Limb (tissue), 2 donors: ENCODE data around the gene TRMT44.
A peak's percentile ranks its signal among the peaks of the same experiment; 100 is the strongest.

Experiments
- DNase-seq, 2 donors: peaks; one replicate each; pipeline ENCODE4 v3.0.0-alpha.2; 2016; ENCODE audit errors: extremely low spot score in 2 of 2

Gene TRMT44

DNA sequence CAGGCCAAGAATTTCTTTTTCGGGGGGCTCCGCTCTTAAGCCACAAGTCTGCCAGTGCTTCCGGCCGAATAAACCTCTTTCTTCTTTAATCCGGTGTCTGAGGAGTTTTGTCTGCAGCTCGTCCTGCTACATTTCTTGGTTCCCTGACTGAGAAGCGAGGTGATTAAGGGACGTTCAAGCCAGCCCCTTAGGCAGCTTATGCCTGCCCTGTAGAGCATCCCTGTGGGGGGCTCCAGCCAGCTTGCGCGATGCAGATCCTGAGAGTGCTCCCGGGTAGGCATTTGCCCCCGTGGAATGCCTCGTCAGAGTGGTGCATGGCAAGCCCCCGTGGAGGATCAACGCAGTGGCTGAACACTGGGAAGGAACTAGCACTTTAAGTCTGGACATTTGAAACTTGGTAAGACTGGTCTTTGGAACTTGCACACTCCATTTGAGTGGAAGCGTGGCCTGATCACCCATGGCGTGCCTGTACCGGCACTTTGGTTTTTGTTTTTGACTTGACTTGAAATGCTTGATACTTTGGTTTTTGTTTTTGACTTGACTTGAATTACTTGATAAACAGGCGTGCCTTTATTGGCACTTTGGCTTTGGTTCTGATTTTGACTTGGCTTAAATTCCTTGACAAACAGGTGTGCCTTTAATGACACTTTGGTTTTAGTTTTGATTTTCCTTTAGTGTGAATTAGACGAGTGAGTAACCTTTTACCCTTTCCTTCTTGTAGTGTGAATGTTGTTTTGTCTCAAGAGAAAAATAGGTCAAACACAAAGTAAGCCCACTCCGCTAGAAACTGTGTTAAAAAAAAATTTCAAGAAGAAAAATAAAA, 6.1 kb upstream of the TRMT44 start:
- no peak for DNase-seq

DNA sequence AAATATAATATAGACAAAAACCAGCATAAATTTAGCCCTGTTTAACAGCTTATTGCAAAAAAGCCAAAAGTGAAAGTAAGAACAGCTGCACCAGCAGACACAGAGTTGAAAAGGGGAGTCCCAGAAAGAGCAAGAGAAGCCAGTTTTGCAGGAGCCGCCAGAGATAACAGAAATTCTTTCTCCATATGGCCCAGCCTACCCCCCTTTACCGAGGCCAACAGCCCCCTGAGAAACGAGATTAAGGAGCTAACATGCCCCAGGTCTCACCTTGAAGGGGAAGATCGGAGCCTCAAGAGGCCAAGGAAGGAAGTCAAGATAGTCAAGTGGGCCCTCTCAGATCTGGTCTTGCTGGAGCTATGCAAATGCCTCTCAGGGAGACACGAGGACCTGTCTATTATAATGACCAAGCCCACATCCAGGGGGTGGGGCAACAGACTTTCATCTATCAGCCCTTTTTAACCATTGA, 4.9 kb upstream of the TRMT44 start:
- no peak for DNase-seq

DNA sequence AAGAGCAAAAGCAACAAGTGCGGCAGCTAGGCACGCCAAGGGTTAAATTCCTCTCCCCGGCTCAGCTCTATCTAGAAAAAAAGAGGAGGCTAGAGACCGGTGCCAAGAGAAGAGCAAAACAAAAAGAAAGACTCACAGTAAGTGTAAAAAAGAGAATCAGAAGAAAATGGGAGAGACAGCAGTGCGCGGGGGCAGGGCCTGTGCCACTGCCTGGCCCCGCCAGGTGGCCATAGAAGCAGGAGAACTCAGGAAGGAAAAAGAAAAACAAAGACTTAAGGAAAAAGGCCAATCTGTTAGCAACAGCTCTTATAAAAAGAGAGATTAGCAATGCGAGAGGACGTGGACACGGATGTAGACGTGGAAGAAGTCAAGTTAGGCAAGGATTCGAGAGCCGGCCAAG, 3.3 kb upstream of the TRMT44 start:
- DNase-seq, result no peak

DNA sequence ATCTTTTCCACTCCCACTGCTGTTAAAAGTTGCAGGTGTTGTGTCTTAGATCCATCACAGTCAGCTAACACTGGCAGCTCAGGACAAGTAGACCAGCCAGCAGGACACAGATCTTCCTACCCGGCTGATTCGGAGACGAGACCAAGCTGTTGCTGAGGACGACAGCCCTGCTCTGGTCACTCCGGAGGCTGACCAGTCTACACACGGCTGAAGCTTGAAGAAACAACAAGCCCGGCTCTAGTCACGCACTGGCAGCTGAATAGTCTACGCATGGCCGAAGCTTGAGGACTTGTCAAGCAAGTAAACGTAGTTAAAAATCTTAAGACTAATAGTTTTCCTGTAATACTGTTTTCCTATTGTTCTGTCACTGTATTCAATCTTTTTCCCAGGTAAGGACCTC, 1.8 kb upstream of the TRMT44 start:
- DNase-seq, result no peak

DNA sequence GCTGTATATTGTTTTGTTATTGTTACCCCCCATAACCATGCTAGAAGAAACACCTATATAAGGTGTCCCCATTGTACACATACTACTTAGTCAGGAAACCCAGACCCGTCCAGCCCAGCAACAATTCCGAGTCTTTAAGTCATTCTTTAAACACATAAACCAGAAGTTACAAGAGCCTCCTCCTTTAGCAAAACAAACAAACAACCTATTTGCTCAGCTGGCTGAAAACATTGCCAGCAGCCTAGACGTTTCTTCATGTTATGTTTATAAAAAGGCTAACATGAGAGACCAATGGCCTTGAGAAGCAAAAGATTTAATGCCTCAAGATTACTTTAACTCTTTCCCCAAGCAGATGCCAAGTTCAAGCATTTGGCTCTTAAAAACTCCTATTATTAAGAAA, 1.4 kb upstream of the TRMT44 start:
- DNase-seq, result no peak

DNA sequence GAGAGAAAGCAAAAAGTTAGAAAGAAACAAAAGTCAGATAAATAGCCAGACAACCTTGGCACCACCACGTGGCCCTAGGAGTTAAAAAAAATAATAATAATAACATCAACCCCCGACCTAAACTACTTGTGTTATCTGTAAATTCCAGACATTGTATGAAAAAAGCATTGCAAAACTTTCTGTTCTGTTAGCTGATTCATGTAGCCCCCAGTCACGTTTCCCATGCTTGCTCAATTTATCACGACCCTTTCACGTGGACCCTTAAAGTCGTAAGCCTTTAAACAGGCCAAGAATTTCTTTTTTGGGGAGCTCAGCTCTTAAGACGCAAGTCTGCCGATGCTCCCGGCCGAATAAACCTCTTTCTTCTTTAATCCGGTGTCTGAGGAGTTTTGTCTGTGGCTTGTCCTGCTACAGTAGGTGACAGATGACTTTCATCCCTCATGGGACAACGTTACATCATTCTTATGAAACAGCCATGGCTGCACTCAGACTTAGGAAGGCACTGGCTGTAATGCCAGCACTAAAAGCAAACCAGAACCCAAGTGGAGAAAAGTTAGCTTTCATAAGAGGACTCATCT, 574 bp upstream of the TRMT44 start:
- DNase-seq, result peak in 1 of 2 donors; percentile 39

DNA sequence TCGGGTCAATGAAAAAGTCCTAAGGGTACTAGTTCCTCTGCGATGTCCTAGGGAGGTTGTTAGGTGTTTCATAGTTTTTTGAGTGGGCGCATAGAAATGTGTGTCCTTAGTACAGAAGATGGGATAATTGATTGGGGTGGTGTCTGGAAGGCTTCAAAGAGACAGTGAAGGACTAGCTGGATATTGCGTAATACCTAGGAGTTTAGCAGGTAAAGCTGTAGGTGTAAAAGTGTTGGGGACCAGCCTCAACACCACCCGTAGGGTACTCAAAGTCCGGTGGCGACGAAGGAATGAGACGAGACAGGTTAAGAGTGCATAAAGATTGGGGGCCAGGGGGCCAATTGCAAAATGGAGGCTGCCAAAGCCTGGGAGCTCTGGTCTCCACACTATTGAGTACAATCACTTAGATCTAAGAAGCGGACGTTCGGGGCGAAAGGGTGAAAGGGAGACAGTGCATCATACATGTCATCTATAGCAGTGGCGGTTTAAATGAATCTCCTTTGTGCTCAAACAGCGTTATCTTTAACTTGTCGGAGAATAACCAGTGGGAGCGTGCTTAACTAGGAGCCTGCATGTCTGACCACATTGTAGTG, 1.0 kb downstream of the TRMT44 start:
- DNase-seq, result no peak

DNA sequence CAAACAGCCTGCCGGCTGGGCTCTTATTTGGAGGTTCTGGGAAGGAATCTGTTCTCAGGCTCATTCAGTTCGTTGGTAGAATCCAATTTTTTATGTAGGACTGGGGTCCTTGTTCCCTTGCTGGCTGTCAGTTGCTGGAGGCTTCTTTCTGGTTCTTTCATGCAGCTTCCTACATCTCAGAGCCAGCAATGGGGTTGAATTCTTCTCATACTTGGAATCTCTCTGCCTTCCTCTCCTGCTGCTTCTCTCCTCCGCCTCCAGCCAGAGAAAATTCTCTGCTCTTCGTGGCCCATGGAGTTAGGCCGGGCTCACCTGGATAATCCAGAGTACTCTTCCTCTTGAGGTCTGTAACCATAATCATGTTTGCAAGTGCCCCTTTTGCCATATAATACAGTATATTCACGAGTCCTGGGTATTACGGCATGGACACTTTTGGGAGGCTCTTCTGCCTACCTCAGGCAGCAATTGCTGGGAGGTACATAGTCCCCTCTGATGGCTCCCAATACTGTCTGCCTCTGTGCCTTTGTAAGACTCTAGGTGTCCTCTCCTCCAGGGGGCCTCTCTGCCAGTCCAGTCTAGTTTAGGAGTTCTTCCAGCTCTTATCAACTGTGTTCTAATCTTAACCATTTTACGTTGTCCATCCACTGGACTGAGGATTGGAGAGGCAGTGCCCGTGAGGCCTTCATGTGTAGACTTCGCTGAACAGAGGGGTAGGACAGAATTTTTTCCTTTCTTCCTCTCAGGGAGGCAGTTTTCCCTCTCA, 2.2 kb downstream of the TRMT44 start:
- no peak for DNase-seq

DNA sequence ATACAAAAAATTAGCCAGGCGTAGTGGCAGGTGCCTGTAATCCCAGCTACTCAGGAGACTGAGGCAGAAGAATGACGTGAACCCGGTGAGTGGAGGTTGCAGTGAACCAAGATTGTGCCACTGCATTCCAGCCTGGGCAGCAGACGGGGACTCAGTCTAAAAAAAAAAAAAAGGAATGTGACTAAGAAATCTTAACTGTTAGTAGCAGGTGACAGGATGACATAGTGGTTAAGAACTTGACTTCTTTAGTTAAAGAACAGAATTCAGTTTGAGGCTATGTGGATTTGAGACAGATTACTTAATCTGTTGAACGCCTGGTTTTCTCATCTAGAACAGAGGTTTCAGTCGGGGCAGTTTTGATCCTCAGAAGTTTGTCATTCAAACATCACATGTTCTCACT, 3.2 kb downstream of the TRMT44 start:
- DNase-seq, result no peak

DNA sequence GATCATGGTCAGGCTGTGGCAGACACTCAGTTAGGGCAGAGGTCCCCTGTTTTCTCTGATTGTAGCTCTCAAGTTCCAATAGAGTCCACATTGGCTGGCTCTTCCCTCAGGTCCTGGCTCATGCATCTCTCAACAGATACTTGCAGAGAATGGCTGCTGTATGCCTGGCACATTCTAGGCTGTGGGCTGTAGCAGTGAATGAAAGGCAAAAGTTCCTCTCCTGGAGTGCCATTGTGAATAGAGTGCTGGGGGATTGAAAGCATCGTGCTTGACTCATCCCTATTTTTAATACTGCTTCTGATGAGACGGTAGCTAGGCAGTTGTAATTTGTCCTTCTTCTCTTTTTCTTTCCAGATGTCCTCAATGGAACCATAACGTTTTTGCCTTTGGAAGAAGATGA, 5.5 kb downstream of the TRMT44 start:
- no peak for DNase-seq

DNA sequence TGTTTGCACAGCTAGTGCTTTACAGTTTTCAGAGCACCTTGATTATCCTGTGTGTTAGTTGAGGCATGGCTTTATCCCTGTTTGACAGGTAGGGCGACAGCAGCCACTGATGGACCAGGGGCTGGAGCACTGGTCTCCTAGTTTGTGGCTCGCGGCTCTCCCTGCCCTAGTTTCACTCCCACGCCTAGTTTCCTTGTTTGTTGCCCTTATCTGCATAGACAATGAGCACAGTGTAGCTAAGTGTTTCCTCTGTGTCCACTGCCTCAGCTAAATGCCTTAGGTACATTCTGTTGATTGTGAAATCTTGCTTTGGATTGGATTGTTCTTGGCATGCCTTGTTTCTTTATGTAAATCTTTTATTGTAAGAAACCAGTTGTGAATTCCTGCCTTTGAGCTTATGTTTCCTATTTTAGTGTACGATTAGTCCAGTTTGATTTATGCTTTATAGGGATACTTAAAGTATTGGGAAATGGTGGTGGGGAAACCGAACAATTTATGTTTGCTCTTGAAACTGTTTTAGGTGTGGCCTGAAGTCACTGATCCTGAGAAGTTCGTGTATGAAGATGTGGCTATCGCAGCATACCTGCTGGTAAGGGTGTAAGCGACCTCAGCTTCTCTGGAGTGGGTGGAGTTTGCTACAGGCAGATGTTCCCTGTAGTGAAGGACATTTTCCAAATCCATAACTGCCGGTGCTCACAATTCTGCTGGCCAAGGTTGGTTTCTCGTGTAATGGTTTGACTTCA, 11.0 kb downstream of the TRMT44 start:
- no peak for DNase-seq

DNA sequence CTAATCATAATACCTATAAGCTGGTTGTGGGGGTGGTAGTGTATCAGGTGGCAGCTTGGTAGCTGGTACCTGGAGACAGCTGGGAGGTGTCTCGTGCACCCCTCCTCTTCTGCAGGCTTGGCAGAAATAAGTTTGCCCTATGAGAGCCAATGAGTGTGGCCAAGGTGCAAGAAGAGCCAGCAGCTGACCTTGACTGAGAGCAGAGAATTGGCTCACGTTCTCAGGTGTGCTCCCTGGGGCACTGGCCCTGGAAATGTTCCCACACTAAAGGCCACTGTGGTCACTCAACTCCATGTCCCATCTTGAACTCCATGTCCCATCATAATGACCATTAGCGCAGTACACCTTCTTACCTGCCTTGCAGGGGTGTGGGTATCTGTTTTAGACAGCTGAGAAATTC, 13.4 kb downstream of the TRMT44 start:
- no peak for DNase-seq

DNA sequence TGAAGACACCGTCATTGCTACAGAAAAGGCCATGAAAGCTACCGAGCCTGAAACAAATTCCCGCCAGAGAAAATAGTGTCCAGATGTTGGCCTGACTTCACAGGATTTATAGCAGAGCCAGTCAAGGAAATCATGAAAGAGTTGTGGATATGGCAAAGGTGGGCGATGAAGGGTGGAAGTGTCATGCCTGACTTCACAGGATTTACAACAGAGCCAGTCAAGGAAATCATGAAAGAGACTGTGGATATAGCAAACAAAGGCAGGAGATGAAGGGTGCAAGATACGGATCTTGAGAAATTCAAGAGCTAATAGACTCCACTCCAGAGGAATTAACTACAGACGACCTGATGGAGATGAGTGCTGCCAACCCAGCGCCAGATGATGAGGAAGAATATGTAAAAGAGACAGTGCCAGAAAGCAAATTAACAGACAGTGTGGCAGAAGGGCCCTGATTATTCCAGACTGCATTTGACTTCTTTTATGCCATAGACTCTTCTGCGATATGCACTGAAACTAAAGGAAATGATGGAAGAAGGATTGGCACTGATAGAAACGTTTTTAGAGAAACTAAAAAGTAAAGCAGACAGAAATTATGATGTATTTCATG, 17.2 kb downstream of the TRMT44 start:
- DNase-seq, result no peak

DNA sequence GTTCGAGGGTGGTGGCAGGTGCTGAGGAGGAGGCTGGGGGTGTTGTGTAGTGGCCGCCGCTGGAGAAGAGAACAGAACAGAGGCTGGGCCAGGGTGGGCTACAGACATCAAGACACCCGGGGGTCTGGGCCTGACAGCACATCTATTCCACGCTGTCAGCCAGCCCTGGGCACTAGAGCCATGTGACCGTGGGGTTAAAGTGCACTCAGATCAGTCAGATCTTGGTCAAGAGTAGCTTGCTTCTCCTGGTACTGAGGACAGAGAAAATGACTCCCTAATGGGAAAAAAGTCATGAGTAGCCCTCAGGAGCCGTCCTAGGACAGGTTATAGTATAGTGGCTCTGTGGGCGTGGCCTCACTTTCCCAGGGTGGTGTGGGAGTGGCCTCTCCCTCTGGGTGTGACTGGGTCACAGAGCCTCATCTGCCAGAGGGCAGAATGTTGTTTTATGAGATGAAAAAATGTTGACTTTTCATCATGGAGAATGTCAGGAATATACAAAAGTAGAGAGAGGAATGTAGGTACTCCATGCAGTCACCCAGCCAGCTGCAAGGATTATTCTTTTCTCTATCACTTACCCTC, 19.4 kb downstream of the TRMT44 start:
- no peak for DNase-seq

DNA sequence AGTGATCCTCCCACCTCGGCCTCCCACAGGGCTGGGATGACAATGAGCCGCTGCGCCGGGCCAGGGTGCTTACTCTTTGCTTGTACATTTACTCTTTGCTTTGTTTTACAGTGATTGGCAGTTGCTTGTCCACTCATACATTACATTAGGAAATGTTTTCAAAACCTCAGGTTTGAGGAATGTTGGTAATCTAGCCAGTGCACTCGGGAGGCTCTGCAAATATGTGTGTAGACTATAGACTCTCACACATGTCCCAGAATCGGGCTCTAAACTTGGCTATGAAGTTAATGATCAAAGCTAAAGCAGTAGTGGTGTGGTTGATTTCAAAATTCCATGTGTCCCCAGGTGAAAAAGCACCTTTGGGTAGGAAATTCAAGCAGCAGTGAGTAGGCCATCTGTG, 20.5 kb downstream of the TRMT44 start:
- no peak for DNase-seq

DNA sequence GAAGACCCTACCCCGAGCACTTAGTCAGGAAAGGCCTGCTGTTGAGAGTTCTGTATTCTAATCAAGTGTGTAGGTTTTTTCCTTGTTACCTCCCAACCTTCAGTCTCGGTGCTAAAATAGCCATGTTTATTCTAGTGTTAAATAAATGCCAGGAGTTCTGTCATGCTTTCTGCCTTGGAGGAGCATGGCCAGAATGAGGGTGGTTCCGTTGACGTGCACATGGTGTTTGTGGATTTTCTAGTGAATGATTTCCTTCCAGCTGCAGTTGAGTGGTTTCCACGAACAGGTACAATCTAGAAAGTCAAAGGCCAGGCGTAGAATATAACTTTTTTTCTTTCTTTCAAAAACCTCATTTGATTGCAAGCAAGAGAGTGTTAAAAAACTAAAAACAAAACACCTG, 21.0 kb downstream of the TRMT44 start:
- no peak for DNase-seq

DNA sequence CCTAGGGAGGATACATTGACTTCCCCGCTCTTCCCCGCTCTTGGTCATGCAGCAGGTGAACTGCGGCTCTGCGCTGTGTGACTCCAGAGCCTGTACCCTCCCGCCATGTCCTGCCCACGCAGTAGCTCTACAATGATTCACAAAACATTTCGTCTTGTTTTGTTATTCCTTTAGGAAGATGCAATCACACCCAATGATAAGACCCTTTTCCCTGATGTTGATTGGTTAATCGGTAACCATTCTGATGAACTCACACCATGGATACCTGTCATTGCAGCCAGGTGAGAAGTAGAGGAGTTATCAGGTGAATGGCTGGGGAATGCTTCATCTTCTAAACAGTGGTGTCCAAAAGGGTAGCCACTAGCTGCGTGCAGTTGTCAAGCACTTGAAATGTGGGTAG, 23.2 kb downstream of the TRMT44 start:
- no peak for DNase-seq

DNA sequence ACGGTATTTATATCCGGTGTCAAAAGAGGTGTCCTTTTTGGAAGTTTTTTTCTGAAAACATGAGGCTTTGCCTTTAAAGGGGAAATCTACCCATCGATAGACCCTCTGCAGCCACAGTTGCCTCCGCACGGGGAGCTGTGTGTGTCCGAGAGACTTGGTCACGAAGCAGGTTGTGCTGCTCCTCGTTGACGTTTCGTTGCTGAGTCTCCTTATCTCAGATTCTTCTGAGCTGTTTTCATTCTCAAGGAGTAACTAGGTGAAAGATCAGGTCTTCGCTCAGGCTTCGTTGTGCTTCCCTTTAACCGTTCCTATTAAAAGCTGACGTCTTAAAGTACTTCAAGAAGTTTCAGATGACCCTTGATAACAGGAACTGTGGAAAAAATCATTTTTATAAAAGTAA, 23.8 kb downstream of the TRMT44 start:
- DNase-seq, result no peak

DNA sequence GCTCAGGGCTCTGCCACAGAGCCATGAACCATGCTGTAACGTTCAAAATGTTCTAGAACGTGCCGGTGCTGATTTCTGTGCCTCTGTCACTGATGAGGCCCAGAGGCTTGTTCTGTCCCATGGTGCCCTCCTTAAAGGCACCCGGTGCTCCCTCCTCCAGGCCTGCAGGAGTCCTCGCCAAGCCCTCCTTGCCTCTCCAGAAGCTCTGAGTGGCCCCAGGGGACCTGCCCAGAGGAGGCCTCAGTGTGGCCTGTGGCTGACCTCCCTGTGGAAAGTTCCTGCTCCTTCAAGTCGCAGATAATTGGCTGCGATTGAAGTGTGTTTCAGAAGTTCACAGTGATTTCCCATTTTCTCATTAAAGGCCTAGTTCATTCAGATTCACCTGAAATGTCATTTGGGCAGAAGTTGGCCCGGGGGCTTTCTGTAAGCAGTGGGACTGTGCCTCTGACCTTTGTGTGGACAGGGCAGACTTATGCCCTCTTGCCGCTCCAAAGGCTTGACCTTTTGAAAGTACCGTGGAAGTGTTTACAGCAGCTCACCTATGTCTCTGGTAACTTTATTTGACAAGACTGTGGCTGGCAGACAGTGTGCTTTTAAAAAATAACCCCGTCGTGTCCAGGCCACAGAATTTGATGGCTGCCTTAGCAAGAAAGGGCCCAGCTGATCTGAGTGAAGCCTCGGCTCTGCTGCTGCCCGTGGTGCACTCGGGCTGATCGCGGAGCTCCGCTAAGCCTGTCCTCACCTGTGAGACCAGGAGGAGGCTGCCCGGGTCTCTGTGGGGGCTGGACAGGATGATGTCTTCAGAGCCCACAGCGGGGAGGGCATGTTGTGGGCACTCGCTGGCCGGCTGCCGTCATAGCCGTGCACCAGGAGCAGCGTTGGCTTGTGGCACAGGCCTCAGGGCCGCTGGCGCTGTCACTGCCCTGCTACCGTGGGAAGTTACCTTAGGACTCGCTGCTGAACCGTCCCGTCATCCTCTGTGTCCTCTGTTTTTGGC, 25.3 kb downstream of the TRMT44 start:
- no peak for DNase-seq
